GM12873 (cell line): ENCODE measurements around the gene CT47C1.
A peak's percentile ranks its signal among the peaks of the same experiment; 100 is the strongest.

Experiments
- TF ChIP-seq, protein P1 (sequence below): IDR thresholded peaks from 2 replicates; pipeline ENCODE4 v1.5.1; 2012; ENCODE audit warnings: low read depth, mild to moderate bottlenecking, moderate library complexity, low read length, control low read depth; ENCODE audit not compliant: insufficient read depth; ENCODE audit errors: missing control alignments

CT47C1 gene

DNA sequence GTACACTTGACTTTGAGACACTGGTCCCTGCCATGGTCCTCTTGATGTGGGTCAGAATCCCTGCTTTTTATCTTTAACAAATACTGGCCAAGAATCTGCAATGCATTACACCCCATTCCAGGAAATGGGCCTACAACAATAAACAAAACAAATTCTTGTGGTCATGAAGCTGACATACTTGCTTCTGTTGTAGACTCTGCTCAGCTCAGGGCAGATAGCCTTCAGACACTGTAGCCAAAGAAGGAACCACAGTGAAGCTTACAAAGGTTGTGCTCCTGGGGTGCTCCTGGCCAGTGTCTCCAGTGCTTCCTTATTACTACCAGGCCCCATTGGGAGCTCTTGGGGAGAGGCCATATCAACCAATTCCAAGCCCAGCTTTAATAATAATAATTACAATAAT, 33.0 kb downstream of the CT47C1 start:
- TF ChIP-seq, protein P1, sequence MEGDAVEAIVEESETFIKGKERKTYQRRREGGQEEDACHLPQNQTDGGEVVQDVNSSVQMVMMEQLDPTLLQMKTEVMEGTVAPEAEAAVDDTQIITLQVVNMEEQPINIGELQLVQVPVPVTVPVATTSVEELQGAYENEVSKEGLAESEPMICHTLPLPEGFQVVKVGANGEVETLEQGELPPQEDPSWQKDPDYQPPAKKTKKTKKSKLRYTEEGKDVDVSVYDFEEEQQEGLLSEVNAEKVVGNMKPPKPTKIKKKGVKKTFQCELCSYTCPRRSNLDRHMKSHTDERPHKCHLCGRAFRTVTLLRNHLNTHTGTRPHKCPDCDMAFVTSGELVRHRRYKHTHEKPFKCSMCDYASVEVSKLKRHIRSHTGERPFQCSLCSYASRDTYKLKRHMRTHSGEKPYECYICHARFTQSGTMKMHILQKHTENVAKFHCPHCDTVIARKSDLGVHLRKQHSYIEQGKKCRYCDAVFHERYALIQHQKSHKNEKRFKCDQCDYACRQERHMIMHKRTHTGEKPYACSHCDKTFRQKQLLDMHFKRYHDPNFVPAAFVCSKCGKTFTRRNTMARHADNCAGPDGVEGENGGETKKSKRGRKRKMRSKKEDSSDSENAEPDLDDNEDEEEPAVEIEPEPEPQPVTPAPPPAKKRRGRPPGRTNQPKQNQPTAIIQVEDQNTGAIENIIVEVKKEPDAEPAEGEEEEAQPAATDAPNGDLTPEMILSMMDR = no peak

DNA sequence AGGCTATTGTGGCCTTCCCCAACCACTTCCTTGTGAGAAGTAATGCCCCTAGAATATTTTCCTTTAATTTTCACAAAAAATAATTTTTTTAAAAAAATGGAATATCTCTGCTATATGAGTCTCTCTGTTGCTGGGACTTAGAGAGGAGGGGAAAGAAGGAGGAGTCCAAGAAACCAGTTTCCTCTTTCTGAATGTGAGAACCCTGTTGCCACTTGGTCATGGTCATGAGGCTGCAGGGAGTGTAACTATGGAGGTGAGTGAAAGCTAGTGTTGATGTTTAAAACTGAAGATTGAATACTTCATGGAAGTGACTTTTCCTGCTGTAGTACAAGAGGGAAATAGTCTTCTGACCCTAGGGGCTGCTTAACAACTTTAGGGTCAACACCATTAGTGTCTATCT, 34.4 kb downstream of the CT47C1 start:
- TF ChIP-seq, protein P1 = no peak

DNA sequence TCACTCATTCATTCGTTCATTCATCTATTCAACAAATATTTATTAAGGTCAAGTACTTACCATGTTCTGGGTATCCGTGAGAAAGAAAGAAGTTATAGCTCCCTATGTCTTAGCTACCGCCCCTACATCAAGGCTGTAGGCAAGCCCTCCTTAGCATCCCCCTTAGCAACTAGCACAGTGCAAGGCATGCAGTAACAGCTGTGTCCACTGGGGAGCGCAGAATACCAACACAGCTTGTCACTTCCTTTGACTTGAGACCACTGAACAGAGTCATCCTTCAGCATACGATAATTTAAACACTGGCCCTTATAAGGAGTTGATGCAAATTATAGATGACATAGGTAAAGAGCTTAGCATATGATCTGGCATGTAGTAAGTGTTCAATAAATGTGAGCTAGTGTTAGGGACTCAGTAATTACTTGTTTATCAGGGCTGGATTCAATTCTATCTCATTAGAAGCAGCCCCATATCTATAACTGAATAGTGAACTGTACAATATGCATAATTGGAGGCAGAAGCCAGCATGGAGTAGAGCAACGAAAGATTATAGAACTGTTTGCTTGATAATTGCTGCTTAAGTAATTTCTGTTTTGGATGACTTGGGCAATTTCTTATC, 46.1 kb downstream of the CT47C1 start:
- TF ChIP-seq, protein P1 = peak; percentile 95

DNA sequence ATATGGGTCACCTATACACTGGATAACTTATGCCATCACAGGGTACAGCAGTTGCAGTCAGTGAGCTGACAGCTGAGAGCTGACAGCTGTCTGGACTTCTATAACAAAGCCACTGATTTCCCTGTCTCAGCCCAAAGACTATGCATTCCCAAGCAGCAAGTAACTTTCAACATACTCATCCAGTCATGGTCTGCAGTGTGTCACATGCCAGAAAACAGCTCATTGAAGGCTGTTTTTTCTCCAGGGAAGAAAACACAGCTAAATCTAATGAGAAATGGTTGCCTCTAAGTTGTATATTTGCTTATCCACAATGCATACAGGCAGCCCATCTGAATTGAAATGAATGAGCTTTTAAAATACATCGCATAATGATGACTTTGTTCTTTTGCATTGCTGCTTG, 48.5 kb downstream of the CT47C1 start:
- TF ChIP-seq, protein P1 = no peak
